Measurements from ENCODE around the gene CCSER1. TPM values are rescaled to one million over a fixed set of nuclear protein-coding genes. Genes with fewer than 3 reads are reported as not detected.

Gene CCSER1
- total RNA-seq: 1 to 10 TPM in 1 of 4 donors, under 1 TPM in 3; 0.30 to 2.5 (median 0.73) TPM
- polyA plus RNA-seq: under 1 TPM; 0.06 to 0.14 (median 0.13) TPM
- long read RNA-seq, donor 1, partial matches to known transcripts: 0 of 1 reads
- long read RNA-seq, donor 1, other reads (novel, unspliced or antisense): 1 of 1 reads
- long read RNA-seq, donor 2, partial matches to known transcripts: 0 of 1 reads
- long read RNA-seq, donor 2, other reads (novel, unspliced or antisense): 1 of 1 reads

- H3K27me3 ChIP-seq (ENCODE audit: insufficient read depth in 3 of 3, low read length in 2 of 3): peaks cover 1 to 25% (median 3%) of the 10 kb centered on the region in 3 donors
- H3K36me3 ChIP-seq (ENCODE audit: insufficient read depth in 1 of 2, low read depth in 1 of 2): no peaks in the 10 kb centered on the region
- peak; percentile 60 to 87 (median 82) for ATAC-seq
These were observed at the start of gene CCSER1 for GRCh38 chr4:90127223-90127705. CCSER1 (plus strand) TSS chr4:90127394.

DNA sequence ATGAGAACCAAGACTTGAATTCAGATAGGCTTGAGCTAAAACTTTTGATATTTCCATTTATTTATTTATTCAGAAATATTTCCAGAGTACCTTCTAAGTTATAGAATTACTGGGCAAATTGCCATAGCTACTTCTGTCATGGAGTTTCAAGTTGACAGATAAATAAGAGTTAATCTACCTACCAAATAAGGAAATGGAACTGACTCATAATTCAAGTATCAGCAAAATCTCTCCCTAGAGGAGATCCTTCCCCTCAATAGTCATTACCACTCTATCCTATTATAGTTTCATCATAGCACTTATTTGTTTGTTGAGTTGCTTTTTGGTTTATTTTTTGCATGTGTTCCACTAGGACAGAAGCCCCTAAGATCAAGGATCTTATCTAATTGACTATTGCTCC lies 48.8 kb upstream of the CCSER1 start:
- TF ChIP-seq, protein P1, sequence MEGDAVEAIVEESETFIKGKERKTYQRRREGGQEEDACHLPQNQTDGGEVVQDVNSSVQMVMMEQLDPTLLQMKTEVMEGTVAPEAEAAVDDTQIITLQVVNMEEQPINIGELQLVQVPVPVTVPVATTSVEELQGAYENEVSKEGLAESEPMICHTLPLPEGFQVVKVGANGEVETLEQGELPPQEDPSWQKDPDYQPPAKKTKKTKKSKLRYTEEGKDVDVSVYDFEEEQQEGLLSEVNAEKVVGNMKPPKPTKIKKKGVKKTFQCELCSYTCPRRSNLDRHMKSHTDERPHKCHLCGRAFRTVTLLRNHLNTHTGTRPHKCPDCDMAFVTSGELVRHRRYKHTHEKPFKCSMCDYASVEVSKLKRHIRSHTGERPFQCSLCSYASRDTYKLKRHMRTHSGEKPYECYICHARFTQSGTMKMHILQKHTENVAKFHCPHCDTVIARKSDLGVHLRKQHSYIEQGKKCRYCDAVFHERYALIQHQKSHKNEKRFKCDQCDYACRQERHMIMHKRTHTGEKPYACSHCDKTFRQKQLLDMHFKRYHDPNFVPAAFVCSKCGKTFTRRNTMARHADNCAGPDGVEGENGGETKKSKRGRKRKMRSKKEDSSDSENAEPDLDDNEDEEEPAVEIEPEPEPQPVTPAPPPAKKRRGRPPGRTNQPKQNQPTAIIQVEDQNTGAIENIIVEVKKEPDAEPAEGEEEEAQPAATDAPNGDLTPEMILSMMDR (IDR thresholded peaks at IDR 0.05): no peak
- DNase-seq (no peak), ATAC-seq (no peak)
- Histone ChIP-seq H3K36me3 (ENCODE audit: insufficient read depth in 1 of 2, low read depth in 1 of 2) (no peaks in the 10 kb centered on the region), H3K4me3 (no peak overlapping the region), H3K27ac (no peak overlapping the region), H3K27me3 (ENCODE audit: insufficient read depth in 3 of 3, low read length in 2 of 3) (no peaks in the 10 kb centered on the region), H3K9me3 (no peaks in the 10 kb centered on the region), H3K4me1 (no peaks in the 10 kb centered on the region)
- intact Hi-C loops (cut with DNase I): no loop called here

More at GRCh38 chr4:90127223-90127705, at the start of gene CCSER1:
- Histone ChIP-seq H3K27ac (peak within 1 kb of the TSS; percentile 27), H3K4me1 (no peaks in the 10 kb centered on the region), H3K9me3 (no peaks in the 10 kb centered on the region), H3K4me3 (peak within 1 kb of the TSS; percentile 71)
- 0 to 1% (median 1%) methylated on average over 33 to 35 of the region's 35 CpGs for WGBS, 3 donors
- intact Hi-C loops (cut with DNase I): no loop called here
- TF ChIP-seq, protein P1 (IDR thresholded peaks at IDR 0.05): no peak
- peak; percentile 64 to 73 for DNase-seq

DNA sequence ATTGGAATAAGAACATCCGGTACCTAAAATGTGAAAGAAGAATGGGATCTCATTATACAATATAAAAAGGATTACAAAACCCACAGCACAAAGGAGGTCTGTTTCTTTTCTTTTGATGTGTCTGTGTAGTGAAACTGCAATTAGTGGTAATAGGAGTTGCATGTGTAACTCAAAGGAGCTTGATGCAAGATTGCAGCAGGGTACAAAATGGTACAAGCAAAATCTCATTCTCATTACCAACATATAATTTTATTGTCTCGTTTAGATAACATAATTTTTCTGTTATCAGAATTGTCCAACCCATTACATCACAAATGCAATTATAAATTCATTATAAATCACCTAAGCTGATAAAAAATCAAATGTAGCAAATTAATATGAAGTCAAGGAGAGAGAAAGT lies 47.1 kb upstream of the CCSER1 start:
- TF ChIP-seq, protein P1 (IDR thresholded peaks at IDR 0.05): no peak
- H3K27ac ChIP-seq: no peak overlapping the region
- H3K4me1 ChIP-seq: no peaks in the 10 kb centered on the region
- H3K9me3 ChIP-seq: no peaks in the 10 kb centered on the region
- 82 to 83% (median 83%) methylated on average over 2 of the region's 2 CpGs for WGBS, 3 donors
- no peak overlapping the region for H3K4me3 ChIP-seq
- ATAC-seq: no peak
- no peaks in the 10 kb centered on the region for H3K27me3 ChIP-seq (ENCODE audit: insufficient read depth in 3 of 3, low read length in 2 of 3)
- H3K36me3 ChIP-seq (ENCODE audit: insufficient read depth in 1 of 2, low read depth in 1 of 2): no peaks in the 10 kb centered on the region
- intact Hi-C loops (cut with DNase I): no loop called here
- no peak for DNase-seq

DNA sequence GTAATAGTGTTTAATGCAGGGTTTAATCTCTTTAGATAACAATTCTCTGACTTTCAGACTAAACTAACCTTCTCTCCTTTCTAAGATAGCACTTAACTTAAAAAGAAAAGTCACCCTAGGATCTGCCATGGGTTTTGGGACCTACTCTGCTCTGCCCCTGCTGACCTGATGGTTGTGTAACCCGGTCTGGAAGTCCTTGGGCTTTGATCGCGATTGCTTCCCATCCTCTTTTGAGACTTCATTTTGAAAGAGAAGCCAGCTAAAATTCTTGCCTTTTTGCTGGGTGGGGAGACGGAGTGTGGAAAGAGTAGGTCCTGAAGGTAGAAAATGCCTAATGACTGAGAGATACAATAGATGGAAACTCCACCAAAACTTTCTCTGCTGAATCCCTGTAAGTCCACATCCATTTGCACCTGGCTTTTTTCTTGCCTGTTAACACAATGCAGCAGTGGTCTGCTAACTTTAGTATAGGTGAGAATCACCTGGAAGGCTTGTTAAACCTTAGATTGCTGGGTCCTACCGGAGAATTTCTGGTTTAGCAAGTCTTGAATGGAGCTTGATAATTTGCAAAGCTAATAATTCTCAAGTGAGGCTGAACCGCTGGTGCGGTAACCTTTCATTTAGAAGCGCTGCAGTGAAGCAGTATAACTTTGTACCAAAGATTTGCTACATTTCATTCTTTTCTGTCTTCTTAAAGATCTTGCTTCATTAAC lies 45.6 kb upstream of the CCSER1 start:
- no peak for ATAC-seq
- H3K27ac ChIP-seq: no peak overlapping the region
- H3K4me3 ChIP-seq: no peak overlapping the region
- no peaks in the 10 kb centered on the region for H3K4me1 ChIP-seq
- no peaks in the 10 kb centered on the region for H3K27me3 ChIP-seq (ENCODE audit: insufficient read depth in 3 of 3, low read length in 2 of 3)
- intact Hi-C loops (cut with DNase I): no loop called here
- no peaks in the 10 kb centered on the region for H3K36me3 ChIP-seq (ENCODE audit: insufficient read depth in 1 of 2, low read depth in 1 of 2)
- no peaks in the 10 kb centered on the region for H3K9me3 ChIP-seq
- WGBS, 3 donors: 72 to 77% (median 75%) methylated on average over 8 of the region's 8 CpGs
- TF ChIP-seq, protein P1 (IDR thresholded peaks at IDR 0.05): no peak
- DNase-seq: no peak
